ENCODE data around the gene OR2V2.

DNA sequence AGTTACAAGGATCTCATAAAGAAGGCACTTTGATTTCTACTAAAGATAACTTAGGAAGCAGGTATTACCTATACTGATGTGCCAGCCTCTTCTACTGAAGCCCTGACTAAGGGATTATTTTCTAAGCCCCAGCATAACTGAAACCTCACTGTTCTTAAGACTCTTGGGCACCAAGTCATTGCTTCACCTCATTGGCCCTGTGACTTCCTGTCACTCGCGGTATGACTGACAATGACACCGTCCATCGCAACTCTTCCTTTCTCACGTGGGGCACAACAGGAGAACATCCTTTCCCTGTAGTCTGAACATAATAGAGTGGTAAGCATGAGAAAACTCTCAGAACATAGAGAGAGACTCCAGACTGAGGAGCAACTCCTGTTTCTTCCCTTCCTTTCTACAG lies 6.4 kb downstream of the OR2V2 start:
- TF ChIP-seq CTCF (IDR thresholded peaks at IDR 0.05; ENCODE audit: low read depth, low read length) (no peak), EZH2phosphoT487 (IDR thresholded peaks at IDR 0.05; ENCODE audit: low read depth) (no peak)

All from OCI-LY3 (cell line).